HEK293T (cell line): ENCODE results near the gene TERB1.

Experiments
- BHLHE40 ChIP-seq: fragments of 450-650 bp; IDR thresholded peaks from 2 replicates; pipeline ENCODE4 v1.6.1; 2016; ENCODE audit warnings: mild to moderate bottlenecking, moderate library complexity, borderline replicate concordance
- FOXK2 ChIP-seq: fragments of 450-650 bp; IDR thresholded peaks from 2 replicates; pipeline ENCODE4 v1.6.1; 2016; ENCODE audit warnings: mild to moderate bottlenecking
- FOXM1 ChIP-seq: fragments of 450-650 bp; IDR thresholded peaks from 2 replicates; pipeline ENCODE4 v1.6.1; 2017; ENCODE audit warnings: mild to moderate bottlenecking, borderline replicate concordance
- PKNOX1 ChIP-seq: fragments of 450-650 bp; IDR thresholded peaks from 2 replicates; pipeline ENCODE4 v1.6.1; 2016
- SP1 ChIP-seq: fragments of 450-650 bp; IDR thresholded peaks from 2 replicates; pipeline ENCODE4 v1.6.1; 2017
- ZNF384 ChIP-seq: fragments of 450-650 bp; IDR thresholded peaks from 2 replicates; pipeline ENCODE4 v1.6.1; 2016

DNA sequence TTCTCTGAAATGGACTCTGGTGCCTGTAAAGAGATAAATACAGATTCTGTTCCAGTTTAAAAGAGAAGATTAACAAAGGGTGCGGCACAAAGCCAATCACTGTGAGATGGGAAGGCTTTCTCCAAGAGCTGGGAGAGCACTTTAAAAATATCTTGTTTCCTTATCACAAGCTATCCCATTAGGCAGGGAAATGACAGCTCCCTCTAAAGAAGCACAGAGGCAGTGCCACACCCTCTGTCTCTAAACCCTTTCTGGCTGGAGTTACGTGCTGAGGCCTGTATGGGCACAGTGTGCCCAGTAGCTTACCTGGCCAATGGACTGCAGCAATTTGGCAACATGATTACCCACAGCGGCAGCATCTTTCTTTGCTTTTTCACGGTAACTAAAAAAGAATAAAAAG, 9.0 kb upstream of the TERB1 start:
- TF ChIP-seq FOXK2 (no peak), PKNOX1 (no peak), ZNF384 (no peak), FOXM1 (no peak), BHLHE40 (no peak), SP1 (no peak)
